ENCODE measurements around the gene IBA57.

GRCh38 chr1:228211531-228212414 lies 46.2 kb downstream of the IBA57 start:
- TF ChIP-seq, protein P1, sequence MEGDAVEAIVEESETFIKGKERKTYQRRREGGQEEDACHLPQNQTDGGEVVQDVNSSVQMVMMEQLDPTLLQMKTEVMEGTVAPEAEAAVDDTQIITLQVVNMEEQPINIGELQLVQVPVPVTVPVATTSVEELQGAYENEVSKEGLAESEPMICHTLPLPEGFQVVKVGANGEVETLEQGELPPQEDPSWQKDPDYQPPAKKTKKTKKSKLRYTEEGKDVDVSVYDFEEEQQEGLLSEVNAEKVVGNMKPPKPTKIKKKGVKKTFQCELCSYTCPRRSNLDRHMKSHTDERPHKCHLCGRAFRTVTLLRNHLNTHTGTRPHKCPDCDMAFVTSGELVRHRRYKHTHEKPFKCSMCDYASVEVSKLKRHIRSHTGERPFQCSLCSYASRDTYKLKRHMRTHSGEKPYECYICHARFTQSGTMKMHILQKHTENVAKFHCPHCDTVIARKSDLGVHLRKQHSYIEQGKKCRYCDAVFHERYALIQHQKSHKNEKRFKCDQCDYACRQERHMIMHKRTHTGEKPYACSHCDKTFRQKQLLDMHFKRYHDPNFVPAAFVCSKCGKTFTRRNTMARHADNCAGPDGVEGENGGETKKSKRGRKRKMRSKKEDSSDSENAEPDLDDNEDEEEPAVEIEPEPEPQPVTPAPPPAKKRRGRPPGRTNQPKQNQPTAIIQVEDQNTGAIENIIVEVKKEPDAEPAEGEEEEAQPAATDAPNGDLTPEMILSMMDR (IDR thresholded peaks at IDR 0.05), result no peak
- TF ChIP-seq POLR2AphosphoS5 (IDR thresholded peaks at IDR 0.05) (no peak), POLR2A (IDR thresholded peaks at IDR 0.05; ENCODE audit: low read depth) (no peak)

Measured in esophagus muscularis mucosa (tissue), 3 donors.